ENCODE data around the gene GPR15LG.

Gene GPR15LG

GRCh38 chr10:84139126-84140035, 34.2 kb upstream of the GPR15LG start, which contains the start of gene GHITM (continued):
- TF ChIP-seq ZNF148 (tag by site-specific recombination; IDR thresholded peaks at IDR 0.05; ENCODE audit: borderline replicate concordance) = no peak
- TF ChIP-seq, protein P1, sequence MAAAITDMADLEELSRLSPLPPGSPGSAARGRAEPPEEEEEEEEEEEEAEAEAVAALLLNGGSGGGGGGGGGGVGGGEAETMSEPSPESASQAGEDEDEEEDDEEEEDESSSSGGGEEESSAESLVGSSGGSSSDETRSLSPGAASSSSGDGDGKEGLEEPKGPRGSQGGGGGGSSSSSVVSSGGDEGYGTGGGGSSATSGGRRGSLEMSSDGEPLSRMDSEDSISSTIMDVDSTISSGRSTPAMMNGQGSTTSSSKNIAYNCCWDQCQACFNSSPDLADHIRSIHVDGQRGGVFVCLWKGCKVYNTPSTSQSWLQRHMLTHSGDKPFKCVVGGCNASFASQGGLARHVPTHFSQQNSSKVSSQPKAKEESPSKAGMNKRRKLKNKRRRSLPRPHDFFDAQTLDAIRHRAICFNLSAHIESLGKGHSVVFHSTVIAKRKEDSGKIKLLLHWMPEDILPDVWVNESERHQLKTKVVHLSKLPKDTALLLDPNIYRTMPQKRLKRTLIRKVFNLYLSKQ (tag by site-specific recombination; IDR thresholded peaks at IDR 0.05; ENCODE audit: borderline replicate concordance) = no peak
- TF ChIP-seq ZNF629 (tag by site-specific recombination; IDR thresholded peaks at IDR 0.05) = peak; percentile 100
- TF ChIP-seq ZNF777 (tag by site-specific recombination; IDR thresholded peaks at IDR 0.05; ENCODE audit: borderline replicate concordance) = no peak
- TF ChIP-seq YY1 (tag by site-specific recombination; IDR thresholded peaks at IDR 0.05) = peak; percentile 94
- TF ChIP-seq ZNF76 (tag by site-specific recombination; IDR thresholded peaks at IDR 0.05; ENCODE audit: borderline replicate concordance, low read depth) = peak; percentile 57; the same call in 1 of the 2 replicates
- TF ChIP-seq ZFP41 (tag by site-specific recombination; IDR thresholded peaks at IDR 0.05; ENCODE audit: borderline replicate concordance) = no peak
- no peak for TF ChIP-seq HOXC10 (CRISPR knock-in tag; IDR thresholded peaks at IDR 0.05)
- TF ChIP-seq ZNF184 (tag by site-specific recombination; IDR thresholded peaks at IDR 0.05) = no peak
- TF ChIP-seq SP7 (tag by site-specific recombination; IDR thresholded peaks at IDR 0.05) = peak; percentile 75
- TF ChIP-seq ZFP3 (tag by site-specific recombination; IDR thresholded peaks at IDR 0.05; ENCODE audit: low read depth) = no peak
- peak; percentile 19; the same call in 1 of the 2 replicates for TF ChIP-seq ZNF610 (tag by site-specific recombination; IDR thresholded peaks at IDR 0.05; ENCODE audit: borderline replicate concordance)
- TF ChIP-seq ZNF704 (tag by site-specific recombination; IDR thresholded peaks at IDR 0.05) = no peak
- TF ChIP-seq KLF1 (tag by site-specific recombination; IDR thresholded peaks at IDR 0.05) = no peak
- no peak for TF ChIP-seq ZNF404 (tag by site-specific recombination; IDR thresholded peaks at IDR 0.05)
- TF ChIP-seq, protein P2, sequence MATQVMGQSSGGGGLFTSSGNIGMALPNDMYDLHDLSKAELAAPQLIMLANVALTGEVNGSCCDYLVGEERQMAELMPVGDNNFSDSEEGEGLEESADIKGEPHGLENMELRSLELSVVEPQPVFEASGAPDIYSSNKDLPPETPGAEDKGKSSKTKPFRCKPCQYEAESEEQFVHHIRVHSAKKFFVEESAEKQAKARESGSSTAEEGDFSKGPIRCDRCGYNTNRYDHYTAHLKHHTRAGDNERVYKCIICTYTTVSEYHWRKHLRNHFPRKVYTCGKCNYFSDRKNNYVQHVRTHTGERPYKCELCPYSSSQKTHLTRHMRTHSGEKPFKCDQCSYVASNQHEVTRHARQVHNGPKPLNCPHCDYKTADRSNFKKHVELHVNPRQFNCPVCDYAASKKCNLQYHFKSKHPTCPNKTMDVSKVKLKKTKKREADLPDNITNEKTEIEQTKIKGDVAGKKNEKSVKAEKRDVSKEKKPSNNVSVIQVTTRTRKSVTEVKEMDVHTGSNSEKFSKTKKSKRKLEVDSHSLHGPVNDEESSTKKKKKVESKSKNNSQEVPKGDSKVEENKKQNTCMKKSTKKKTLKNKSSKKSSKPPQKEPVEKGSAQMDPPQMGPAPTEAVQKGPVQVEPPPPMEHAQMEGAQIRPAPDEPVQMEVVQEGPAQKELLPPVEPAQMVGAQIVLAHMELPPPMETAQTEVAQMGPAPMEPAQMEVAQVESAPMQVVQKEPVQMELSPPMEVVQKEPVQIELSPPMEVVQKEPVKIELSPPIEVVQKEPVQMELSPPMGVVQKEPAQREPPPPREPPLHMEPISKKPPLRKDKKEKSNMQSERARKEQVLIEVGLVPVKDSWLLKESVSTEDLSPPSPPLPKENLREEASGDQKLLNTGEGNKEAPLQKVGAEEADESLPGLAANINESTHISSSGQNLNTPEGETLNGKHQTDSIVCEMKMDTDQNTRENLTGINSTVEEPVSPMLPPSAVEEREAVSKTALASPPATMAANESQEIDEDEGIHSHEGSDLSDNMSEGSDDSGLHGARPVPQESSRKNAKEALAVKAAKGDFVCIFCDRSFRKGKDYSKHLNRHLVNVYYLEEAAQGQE (tag by site-specific recombination; IDR thresholded peaks at IDR 0.05) = peak; percentile 45; the same call in 1 of the 2 replicates
- TF ChIP-seq ZNF350 (tag by site-specific recombination; IDR thresholded peaks at IDR 0.05) = no peak
- peak; percentile 81 for TF ChIP-seq ZXDB (tag by site-specific recombination; IDR thresholded peaks at IDR 0.05)
- TF ChIP-seq ZBTB1 (tag by site-specific recombination; IDR thresholded peaks at IDR 0.05) = no peak
- no peak for TF ChIP-seq ZNF416 (tag by site-specific recombination; IDR thresholded peaks at IDR 0.05)
- TF ChIP-seq FEZF1 (tag by site-specific recombination; IDR thresholded peaks at IDR 0.05) = 0 out of 2 replicates have a peak, but pooled peaks have one; percentile 36
- no peak for TF ChIP-seq MYNN (tag by site-specific recombination; IDR thresholded peaks at IDR 0.05; ENCODE audit: borderline replicate concordance)
- TF ChIP-seq, protein P3, sequence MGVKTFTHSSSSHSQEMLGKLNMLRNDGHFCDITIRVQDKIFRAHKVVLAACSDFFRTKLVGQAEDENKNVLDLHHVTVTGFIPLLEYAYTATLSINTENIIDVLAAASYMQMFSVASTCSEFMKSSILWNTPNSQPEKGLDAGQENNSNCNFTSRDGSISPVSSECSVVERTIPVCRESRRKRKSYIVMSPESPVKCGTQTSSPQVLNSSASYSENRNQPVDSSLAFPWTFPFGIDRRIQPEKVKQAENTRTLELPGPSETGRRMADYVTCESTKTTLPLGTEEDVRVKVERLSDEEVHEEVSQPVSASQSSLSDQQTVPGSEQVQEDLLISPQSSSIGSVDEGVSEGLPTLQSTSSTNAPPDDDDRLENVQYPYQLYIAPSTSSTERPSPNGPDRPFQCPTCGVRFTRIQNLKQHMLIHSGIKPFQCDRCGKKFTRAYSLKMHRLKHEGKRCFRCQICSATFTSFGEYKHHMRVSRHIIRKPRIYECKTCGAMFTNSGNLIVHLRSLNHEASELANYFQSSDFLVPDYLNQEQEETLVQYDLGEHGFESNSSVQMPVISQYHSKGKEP (tag by site-specific recombination; IDR thresholded peaks at IDR 0.05) = peak; percentile 40; the same call in 1 of the 2 replicates
- TF ChIP-seq ZNF24 (tag by site-specific recombination; IDR thresholded peaks at IDR 0.05) = no peak
- TF ChIP-seq KLF8 (tag by site-specific recombination; IDR thresholded peaks at IDR 0.05) = no peak
- no peak for TF ChIP-seq ZSCAN23 (tag by site-specific recombination; IDR thresholded peaks at IDR 0.05)
- TF ChIP-seq ZNF18 (tag by site-specific recombination; IDR thresholded peaks at IDR 0.05) = no peak

Data from HEK293 (cell line).